ENCODE results near the gene EML6. TPM values are rescaled to one million over a fixed set of nuclear protein-coding genes. Genes with fewer than 3 reads are reported as not detected.

EML6 gene
- total and polyA plus RNA-seq, 10 of the 15 experiments (the other 5 are each of a cell fraction or from before 2014, with no cell fraction given) = 0.09 to 0.67 (median 0.21) TPM

- TF ChIP-seq ESRRA (IDR thresholded peaks at IDR 0.05; ENCODE audit: low read length) (no peak), PAX8 (IDR thresholded peaks at IDR 0.05) (no peak), NRF1 (conservative IDR thresholded peaks at IDR 0.05; ENCODE audit: low read depth, low read length) (no peak), BCL11A (IDR thresholded peaks at IDR 0.05; ENCODE audit: low read depth, low read length) (no peak), PML (IDR thresholded peaks at IDR 0.05; ENCODE audit: low read length) (no peak), SUZ12 (IDR thresholded peaks at IDR 0.05; ENCODE audit: unreplicated experiment) (peak; percentile 67), POU2F2 (IDR thresholded peaks at IDR 0.05; ENCODE audit: borderline replicate concordance, low read depth, low read length) (no peak), ELK1 (IDR thresholded peaks at IDR 0.05; ENCODE audit: low read depth, low read length) (no peak), HDAC2 (IDR thresholded peaks at IDR 0.05) (no peak)
- TF ChIP-seq, protein P1, sequence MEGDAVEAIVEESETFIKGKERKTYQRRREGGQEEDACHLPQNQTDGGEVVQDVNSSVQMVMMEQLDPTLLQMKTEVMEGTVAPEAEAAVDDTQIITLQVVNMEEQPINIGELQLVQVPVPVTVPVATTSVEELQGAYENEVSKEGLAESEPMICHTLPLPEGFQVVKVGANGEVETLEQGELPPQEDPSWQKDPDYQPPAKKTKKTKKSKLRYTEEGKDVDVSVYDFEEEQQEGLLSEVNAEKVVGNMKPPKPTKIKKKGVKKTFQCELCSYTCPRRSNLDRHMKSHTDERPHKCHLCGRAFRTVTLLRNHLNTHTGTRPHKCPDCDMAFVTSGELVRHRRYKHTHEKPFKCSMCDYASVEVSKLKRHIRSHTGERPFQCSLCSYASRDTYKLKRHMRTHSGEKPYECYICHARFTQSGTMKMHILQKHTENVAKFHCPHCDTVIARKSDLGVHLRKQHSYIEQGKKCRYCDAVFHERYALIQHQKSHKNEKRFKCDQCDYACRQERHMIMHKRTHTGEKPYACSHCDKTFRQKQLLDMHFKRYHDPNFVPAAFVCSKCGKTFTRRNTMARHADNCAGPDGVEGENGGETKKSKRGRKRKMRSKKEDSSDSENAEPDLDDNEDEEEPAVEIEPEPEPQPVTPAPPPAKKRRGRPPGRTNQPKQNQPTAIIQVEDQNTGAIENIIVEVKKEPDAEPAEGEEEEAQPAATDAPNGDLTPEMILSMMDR (IDR thresholded peaks at IDR 0.05 in 2 of 3, conservative IDR thresholded peaks at IDR 0.05 in 1 of 3; ENCODE audit: control insufficient read depth in 2 of 3, extremely low read depth in 1 of 3, insufficient read depth in 1 of 3, low read depth in 3 of 3, low read length in 3 of 3) = 0 out of 6 replicates have a peak, but pooled peaks of 1 of the 3 experiments have one; percentile 5
- WGBS (ENCODE audit: insufficient coverage, insufficient replicate concordance, low lambda C conversion rate, missing lambda C conversion rate) = 4% methylated on average over 35 of the region's 35 CpGs
- Histone ChIP-seq H4K20me1 (ENCODE audit: control insufficient read depth, insufficient read depth) (no peaks in the 10 kb centered on the region), H3K27ac (ENCODE audit: control insufficient read depth, insufficient read depth) (no peak overlapping the region), H3K27me3 (replicated peaks in 1 of 2; ENCODE audit: control insufficient read depth in 2 of 2, insufficient read depth in 2 of 2, low read length in 1 of 2) (peaks cover 0 to 7% of the 10 kb centered on the region in 2 experiments; a peak in 3 of 4 replicates), H3K9ac (ENCODE audit: control insufficient read depth, insufficient read depth, low read length) (no peak overlapping the region), H3K4me2 (ENCODE audit: control insufficient read depth, insufficient read depth) (peak overlapping the region; percentile 75), H3K36me3 (ENCODE audit: control insufficient read depth in 2 of 2, insufficient read depth in 2 of 2, low read length in 1 of 2) (no peaks in the 10 kb centered on the region), H2AFZ (ENCODE audit: control insufficient read depth, low read depth, low read length) (peak overlapping the region; percentile 65), H3K4me1 (ENCODE audit: control insufficient read depth, insufficient read depth, low read length) (no peaks in the 10 kb centered on the region), H3K4me3 (peak overlapping the region; percentile 36; the same call in 1 of the 2 replicates), H3K9me3 (replicated peaks; ENCODE audit: control insufficient read depth, insufficient read depth, low read length) (no peaks in the 10 kb centered on the region), H3K79me2 (ENCODE audit: control insufficient read depth, insufficient read depth, low read length) (no peaks in the 10 kb centered on the region)
- ChIA-PET RAD21 (ENCODE audit: unreplicated experiment) (interaction anchor here (0.9 to 2.6 kb wide), 3 partner anchors 43 to 185 kb away, joined by 3 to 24 read pairs (median 15); no protein-coding TSS in a partner anchor), CTCF (interaction anchor here (0.7 to 8.9 kb wide), 8 partner anchors 13 to 602 kb away, joined by 3 to 225 read pairs (median 4); no protein-coding TSS in a partner anchor), SMC1A (ENCODE audit: uncharacterized antibody, unreplicated experiment) (interaction anchor here (1.2 to 7.4 kb wide), 3 partner anchors 36 to 184 kb away, joined by 3 to 187 read pairs (median 4); no protein-coding TSS in a partner anchor), POLR2A (interaction anchor here (0.7 to 1.1 kb wide), 2 partner anchors 14 to 143 kb away, joined by 3 read pairs; partner anchors contain the start of gene EML6)
- no TSS peak for BruUV-seq (replicated peaks)
- DNase-seq (ENCODE audit: low read depth, low spot score) = no peak
- ATAC-seq = peak; percentile 63
- intact Hi-C loops (cut with micrococcal nuclease; ENCODE audit: unreplicated experiment) = no loop called here
- FAIRE-seq = no peak
- in situ Hi-C loops (cut with MboI) = loop anchor here (10.0 to 25.0 kb wide), 2 partner anchors 184 to 596 kb away; partner anchors contain the start of gene ACYP2
Measured at GRCh38 chr2:54708584-54709335, 14.7 kb upstream of the EML6 start.

All from GM12878 (cell line).